GM21447 (cell line): ENCODE measurements around the gene OR52J3.
"Not testable (repeated sequence)": the region's sequence is repeated elsewhere in the genome, so short reads cannot be mapped to it uniquely, and the experiment has no call there.

Source experiments
- ATAC-seq: cut with Tn5 transposase; IDR thresholded peaks from one replicate; pipeline ENCODE4 v1.9.1; 2021; ENCODE audit not compliant: unreplicated experiment

The OR52J3 gene

GRCh38 chr11:5046226-5046625 lies at the start of gene OR52J3:
Gene OR52J3 (plus strand): TSS chr11:5046526. CDS start chr11:5046526, 0 bp downstream.
- ATAC-seq = no peak

DNA sequence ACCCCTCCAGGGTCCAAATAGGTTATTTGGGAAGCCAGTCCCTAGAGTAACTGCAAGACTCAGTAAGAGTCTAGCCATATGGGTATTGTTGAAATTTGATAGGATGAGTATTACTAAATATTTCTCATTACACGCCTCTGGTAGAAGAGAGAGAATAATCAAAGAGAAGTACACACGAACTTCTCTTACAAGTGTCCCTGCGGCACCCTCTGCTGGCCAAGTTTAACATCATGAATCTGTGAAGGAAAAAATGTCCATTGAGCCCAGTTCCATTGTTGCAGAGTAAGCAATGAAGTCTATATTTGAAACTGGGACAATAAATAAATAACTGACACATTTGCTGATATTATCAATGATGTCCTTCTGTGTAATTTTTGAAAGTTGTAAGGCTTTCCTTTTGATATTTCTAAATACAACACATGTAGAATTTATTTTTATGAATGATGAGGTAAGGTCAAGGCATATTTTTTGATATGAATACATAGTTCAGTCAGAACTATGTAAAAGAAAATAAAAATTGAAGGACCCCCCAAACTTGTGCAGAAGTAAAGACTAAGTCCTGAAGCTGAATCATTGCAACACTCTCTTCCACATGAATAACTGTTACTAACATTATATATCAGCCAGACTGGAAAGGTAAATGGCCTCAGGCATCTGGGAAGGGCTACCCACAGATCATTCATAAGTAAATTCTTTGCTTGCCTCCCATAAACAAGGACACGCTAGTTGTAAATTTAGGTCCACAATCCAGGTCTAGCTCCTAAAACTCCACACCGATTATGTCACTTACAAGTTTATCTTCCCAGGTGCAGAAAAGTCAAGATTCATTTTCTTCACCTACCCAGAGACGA lies 41.7 kb upstream of the OR52J3 start:
- ATAC-seq = peak; percentile 60

- ATAC-seq = no peak
Observed at GRCh38 chr11:5007561-5007960, 38.8 kb upstream of the OR52J3 start.

DNA sequence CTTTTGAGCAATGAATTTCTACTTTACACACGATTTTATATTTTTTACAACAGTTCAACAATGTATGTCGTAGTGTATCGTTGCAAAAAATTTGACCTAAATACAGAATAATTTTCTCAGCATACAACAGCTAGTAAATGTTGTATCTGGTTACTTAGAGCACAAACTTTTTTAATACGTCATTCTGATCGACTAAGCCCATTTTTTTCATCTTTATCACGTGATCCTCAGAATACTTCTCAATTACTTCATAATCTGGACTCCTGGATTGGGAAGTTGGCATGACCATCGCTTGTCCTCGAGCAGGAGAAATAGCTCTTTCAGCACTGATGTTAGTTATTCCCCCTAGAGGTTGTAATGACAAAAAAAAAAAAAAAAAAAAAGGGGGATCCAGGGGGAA lies 35.1 kb upstream of the OR52J3 start:
- ATAC-seq = no peak

DNA sequence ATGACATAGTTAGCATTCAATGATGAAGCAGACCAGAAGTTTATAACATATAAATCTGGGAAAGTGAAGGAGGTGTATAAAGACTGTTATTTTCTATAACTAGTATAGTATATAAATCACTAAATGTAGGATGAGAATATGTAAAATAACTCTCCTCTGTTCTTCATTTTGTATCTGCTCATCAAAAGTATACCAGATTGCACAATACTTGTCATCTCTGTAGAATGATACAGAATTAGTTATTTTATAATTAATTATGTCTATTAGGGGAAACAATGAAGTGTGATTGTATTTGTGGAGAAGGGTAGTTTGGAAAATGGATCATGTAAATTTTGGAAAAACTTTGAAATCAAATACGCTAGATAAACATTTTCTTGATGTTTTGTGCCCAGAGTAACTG lies 33.3 kb upstream of the OR52J3 start:
- no peak for ATAC-seq

DNA sequence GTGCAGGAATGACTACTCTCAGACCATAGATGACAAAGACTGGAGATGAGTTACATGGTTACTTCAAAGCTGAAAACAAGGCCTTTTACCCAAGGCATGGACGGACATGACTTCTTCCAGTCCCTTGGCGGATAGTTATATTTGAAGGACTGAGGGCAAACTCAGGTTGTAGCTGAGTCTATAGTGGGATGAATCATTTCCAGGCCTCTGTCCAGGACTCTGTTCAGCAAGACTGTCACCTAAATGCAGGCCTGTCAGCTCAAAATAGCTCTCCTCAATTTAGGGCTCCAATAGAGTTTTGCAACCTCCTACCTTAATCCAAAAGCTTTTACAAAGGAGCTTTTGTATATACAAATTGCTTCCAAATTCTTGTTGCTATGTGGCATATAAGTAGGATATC lies 24.3 kb upstream of the OR52J3 start:
- no peak for ATAC-seq

GRCh38 chr11:5036669-5037068 lies 9.7 kb upstream of the OR52J3 start:
- ATAC-seq = no peak

DNA sequence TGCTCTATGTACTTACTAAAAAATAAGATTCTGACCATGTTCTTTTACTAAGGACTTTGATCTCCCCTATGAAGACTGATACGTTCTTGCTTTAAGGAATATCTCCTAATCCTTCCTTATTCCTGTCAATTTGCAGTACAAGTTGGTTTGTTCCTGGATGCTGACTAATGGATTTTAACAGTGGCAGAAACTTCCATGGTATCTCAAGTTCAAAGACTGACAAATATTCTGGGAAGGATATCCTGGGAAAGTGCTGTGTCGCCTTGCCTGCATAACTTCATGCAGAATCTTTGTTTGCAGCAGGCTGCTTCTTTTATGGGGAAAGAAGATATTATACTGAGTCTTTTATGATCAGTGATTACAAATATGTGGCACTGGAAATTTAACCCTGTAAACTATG lies 8.4 kb upstream of the OR52J3 start:
- no peak for ATAC-seq

GRCh38 chr11:5038341-5038740 lies 8.0 kb upstream of the OR52J3 start:
- ATAC-seq = no peak

DNA sequence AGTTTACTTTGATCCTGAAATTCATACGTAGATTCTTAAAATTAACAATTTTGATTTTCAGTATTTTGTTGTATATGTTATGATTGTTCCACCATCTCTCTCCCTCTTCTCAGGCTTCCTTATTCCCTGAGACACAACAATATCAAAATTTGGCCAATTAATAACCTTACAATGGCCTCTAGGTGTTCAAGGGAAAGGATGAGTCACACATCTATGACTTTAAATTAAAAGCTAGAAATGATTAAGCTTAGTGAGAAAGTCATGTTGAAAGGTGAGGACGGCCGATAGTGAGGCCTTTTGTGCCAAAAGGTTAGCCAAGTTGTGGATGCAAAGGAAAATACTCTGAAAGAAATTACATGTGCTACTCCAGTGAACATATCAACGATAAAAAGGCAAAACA lies 5.5 kb upstream of the OR52J3 start:
- ATAC-seq = no peak

- no peak for ATAC-seq
Observed at GRCh38 chr11:5042091-5042490, 4.2 kb upstream of the OR52J3 start.

GRCh38 chr11:5043380-5043779 lies 2.9 kb upstream of the OR52J3 start:
- ATAC-seq = no peak

DNA sequence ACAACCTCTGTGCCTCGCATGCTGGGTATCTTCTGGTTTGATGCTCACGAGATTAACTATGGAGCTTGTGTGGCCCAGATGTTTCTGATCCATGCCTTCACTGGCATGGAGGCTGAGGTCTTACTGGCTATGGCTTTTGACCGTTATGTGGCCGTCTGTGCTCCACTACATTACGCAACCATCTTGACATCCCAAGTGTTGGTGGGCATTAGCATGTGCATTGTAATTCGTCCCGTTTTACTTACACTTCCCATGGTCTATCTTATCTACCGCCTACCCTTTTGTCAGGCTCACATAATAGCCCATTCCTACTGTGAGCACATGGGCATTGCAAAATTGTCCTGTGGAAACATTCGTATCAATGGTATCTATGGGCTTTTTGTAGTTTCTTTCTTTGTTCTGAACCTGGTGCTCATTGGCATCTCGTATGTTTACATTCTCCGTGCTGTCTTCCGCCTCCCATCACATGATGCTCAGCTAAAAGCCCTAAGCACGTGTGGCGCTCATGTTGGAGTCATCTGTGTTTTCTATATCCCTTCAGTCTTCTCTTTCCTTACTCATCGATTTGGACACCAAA lies 516 bp downstream of the OR52J3 start:
- ATAC-seq = no peak

GRCh38 chr11:5058679-5059078 lies 12.4 kb downstream of the OR52J3 start:
- not testable (repeated sequence) for ATAC-seq

DNA sequence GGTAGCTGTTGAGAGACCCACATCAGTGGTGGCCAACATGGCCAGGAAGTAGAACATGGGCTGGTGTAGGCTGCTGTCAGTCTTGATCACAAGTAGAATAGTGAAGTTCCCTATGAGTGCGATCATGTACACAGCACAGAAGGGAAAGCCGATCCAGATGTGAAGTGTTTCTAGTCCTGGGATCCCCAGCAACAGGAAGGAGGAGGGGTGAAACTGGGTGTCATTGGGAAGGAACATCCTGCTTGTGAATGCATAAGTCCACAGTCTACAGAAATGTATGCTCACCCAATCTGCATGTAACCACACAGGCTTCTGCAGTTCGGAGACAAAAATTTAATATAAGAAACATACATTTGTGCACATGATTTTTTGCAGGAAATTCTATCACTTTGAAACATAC lies 13.1 kb downstream of the OR52J3 start, which contains the start of gene OR52E2:
TSS of gene OR52E2 (minus strand) at position 237 of the 400 bp plus-strand sequence. CDS start at position 237, 0 bp downstream.
- ATAC-seq = no peak

- ATAC-seq = no peak
Observed at GRCh38 chr11:5065027-5065426, 18.7 kb downstream of the OR52J3 start.

- no peak for ATAC-seq
Observed at GRCh38 chr11:5069272-5069671, 22.9 kb downstream of the OR52J3 start, which contains the start of gene OR52E1. Gene OR52E1 (plus strand): TSS chr11:5069572.

GRCh38 chr11:5071799-5072198 lies 25.5 kb downstream of the OR52J3 start:
- ATAC-seq = no peak

DNA sequence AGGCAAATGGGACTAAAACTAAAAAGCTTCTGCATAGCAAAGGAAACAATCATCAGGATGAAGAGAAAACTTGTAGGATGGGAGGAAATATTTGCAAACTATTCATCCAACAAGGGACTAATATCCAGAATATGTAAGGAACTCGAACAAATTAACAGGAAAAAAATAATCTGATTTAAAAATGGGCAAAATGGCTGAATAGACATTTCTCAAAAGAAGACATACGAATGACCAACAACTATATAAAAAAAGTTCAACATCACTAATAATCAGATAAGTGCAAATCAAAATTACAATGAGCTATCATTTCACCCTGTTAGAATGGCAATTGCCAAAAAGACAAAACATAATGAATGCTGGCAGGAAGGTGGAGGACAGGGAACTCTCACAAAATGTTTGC lies 35.1 kb downstream of the OR52J3 start:
- ATAC-seq = no peak

- no peak for ATAC-seq
Observed at GRCh38 chr11:5083602-5084001, 37.3 kb downstream of the OR52J3 start.

GRCh38 chr11:5088556-5088955 lies 42.2 kb downstream of the OR52J3 start:
- ATAC-seq = no peak

GRCh38 chr11:5090668-5091067 lies 44.3 kb downstream of the OR52J3 start:
- no peak for ATAC-seq
